Raji (cell line): ENCODE measurements around the gene PLXDC1.

Source experiments
- POLR2A ChIP-seq: IDR thresholded peaks from 2 replicates; pipeline ENCODE4 v1.6.1; 2011; ENCODE audit warnings: low read depth, low read length, control low read depth; ENCODE audit not compliant: insufficient read depth

Gene PLXDC1

DNA sequence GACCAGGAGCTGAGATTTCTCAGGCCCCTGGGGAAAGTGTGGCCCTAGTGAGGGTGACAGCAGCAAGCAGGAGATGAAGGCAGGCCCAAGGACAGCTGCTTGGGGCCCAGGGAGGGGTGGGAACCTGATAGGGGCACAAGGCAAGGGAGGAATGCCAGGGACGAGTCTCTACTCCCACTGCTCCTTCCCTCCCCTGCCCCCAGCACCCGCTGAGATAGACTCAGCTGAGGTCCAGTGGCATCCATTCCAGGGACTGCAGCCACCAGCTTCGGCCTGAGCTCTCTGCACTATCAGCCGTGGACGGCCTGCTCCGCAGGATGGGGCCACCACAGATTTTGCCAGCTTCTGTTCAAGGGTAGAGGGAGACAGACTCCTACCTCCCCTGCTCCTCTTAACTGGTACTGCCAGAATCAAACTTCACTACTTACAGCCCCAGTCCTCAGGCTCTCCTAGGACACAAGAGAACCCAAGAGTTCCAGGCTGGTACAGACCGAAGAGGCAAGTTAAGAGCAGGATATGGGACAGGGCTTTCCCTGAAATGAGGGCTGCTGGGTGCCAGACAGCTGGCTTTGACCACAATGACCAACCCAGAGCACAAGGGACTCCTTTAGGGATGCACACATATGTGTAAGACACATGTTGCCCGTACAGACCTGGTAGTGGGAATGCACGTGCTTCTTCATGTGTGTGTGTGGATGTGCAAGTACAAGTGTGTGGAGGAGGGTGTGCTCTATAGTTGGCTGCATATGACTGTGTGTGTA lies 40.5 kb upstream of the PLXDC1 start:
- no peak for TF ChIP-seq POLR2A

DNA sequence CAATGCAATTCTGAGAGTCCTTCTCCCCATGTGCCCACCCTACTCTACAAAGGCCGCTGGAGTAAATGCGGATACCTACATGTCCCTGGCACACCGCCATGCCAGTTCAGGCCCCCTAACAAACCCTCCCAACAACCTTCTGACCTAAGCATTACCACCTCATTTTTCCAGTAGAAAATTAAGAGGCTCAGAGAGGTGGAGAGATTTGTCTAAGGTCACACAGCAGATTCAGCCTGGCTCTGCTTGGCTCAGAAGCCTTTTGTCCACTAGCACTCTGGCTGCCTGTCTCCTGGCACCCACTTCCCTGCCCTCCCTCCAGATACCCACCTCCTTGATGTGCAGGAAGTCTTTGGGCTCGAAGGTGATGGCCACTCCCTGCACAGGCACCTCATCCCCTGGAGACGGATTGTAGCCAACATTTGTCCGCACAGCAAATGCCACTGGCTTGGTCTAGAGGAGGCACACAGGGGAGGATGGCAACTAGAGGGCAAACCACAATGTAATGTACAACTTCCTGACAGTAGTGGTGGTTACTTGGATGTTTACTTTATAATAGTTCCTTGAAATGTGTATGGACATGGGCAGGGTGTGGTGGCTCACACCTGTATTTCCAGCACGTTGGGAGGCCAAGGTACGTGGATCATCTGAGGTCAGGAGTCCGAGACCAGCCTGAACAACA lies 35.9 kb upstream of the PLXDC1 start:
- TF ChIP-seq POLR2A = no peak

DNA sequence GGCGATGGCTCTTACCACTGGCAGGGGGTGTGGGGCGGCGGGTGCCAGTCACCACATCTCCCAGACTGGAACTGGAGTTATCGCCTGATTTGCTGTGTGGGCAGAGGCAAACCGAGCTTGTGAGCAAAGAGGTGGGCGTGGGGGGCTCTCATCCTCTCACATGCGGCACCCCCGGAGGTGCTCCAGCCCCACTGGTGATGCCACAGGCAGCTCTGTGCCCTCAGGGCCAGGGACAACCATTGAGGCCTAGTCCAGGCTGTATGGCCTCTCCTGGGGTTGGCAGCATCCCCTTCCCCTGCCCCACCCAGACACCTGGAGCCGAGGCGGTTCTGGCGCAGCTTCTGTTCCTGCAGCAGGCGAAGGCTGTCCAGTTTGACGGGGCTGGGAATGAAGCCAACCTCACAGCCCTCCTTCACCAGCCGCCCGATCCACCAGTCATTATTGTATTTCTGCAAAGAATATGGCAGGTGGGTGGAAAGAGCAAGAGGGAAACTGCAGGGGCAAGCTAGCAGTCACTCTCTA lies 35.1 kb upstream of the PLXDC1 start:
- TF ChIP-seq POLR2A = no peak

DNA sequence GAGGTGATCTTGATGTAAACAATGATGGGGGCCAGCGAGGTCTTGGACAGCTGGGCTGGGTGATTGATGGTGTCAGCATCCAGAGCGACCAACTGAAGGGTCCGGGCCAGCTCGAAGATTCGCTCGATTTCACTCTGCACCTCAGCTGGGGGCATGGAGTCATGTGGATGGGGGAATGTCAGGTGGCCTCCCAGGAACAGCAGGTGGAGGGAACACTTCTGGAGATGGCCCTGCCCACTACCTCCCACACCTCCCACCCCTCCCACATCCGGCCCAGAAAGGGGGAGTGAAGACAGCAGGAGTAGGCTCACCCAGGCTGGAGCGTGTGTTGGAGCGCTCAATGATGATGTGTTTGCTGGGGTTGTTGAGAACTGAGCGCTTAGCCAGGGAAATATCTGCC lies 32.3 kb upstream of the PLXDC1 start:
- no peak for TF ChIP-seq POLR2A

DNA sequence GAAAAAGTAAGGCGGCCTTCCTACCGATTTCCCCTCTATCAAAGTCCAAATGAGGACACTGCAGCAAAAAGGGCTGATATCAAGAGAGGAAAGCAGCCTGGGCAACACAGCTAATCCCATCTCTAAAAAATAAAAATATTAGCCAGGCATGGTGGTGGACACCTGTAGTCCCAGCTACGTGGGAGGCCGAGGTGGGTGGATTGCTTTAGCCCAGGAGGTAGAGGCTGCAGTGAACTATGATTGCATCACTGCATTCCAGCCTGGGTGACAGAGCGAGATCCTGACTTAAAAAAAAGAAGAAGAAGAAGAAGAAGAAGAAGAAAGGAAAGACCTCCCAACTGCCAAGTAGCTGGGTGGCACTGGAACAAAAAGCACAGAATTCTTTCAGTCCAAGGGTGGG lies 31.6 kb upstream of the PLXDC1 start:
- TF ChIP-seq POLR2A = no peak

DNA sequence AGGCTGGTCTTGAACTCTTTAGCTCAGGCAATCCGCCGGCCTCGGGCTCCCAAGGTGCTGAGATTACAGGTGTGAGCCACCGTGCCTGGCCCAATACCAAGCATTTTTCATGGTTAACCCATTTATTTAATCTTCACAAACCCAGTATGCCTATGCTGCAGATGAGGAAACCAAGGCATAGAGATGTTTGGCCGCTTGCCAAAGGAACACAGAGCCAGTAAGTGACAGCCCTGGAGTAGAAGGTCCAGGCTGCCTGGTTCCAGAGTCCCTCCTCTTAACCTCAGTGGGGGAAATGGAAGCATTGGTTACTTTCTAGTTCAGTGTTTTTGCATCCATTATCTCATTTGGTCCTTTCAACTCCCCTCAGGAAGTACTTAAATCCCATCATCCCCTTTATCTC lies 29.9 kb upstream of the PLXDC1 start:
- no peak for TF ChIP-seq POLR2A

DNA sequence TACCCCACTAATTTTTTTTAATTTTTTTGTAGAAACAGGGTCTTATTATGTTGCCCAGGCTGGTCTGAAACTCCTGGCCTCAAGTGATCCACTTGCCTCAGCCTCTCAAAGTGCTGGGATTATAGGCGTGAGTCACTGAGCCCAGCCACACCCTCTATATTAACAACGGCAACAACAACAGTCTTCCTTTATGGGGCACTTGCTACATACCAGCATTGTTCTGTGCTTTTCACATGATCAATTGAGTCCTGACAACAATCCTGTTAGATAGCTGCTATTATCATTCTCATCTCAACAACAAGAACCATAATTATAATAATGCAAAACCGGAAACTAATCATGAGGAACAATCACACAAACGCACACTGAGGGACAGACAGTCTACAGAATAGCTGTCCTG lies 27.1 kb upstream of the PLXDC1 start:
- no peak for TF ChIP-seq POLR2A

DNA sequence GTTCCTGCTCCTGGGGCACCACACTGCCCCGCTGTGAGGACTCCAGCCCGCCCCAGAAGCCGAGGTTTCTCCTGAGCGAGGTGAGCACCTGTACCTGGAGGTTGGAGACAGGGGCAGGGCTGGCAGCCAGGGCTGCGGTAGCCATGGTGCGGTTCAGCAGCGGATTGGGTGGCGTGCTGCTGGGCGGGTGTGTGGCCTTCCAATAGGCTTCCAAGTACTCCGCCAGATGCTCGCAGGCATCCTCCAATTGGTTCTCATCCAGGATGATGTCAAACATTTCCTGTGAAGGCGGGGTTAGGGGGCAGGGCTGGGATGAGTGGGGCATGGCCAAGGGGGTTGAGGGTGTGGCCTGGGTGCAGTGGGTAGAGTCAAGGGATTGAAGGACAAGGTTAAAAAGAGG lies 25.8 kb upstream of the PLXDC1 start:
- TF ChIP-seq POLR2A = no peak

DNA sequence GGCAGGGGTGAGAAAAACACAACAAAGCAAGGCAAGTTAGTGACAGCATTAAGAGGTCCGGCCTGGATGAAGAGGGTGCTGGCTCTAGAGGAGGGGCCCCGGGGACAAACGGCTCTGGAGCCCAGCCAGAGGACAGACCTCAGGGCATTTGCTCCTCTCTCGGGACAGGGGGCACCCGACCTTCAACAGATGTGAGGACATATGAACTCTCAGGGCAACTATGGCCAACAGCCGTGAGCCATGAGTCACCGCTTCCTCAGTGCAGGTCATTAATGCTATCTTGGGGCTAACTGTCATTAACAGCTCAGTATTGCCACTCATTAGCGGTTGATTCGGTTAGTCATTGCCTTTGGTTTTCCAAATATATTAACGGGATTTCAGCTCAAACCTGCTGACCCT lies 24.3 kb upstream of the PLXDC1 start:
- no peak for TF ChIP-seq POLR2A

DNA sequence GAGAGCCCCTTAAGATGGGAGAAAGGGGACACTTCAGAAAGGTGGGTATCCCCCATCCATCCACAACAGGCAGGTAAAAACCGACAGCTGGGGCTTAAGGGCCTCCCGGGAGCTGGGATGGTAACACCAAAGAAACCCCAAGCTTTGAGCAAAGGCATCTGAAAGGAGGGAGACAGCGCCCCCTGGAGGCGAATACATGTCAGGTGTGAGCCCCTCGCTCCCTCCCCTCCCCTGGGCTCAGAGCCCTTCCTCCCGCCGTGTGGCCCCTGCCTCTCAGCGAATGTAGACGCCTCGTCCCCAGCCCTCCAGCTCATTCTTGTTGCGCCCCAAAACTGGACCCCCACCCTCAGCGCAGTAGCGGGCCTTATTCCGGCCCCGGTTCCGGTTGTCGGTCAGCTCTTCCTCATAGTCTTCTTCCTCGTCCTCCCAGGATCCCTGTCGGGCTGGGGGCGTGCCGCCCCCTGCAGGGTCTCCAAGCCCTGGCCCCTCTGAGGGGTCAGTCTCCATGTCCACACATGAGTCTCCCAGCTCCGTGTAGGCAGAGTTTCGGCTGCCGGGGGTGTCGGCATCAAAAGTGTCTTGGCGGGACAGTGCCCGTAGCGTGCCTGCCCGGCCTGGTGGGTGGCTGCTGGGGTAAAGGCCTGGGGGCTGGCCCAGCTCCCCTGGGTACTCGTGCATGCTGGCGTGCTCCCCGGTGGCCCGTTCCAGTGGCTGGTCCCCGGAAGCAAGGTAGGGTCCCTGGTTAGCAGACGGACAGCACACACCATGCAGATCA lies 23.7 kb upstream of the PLXDC1 start:
- TF ChIP-seq POLR2A = no peak

DNA sequence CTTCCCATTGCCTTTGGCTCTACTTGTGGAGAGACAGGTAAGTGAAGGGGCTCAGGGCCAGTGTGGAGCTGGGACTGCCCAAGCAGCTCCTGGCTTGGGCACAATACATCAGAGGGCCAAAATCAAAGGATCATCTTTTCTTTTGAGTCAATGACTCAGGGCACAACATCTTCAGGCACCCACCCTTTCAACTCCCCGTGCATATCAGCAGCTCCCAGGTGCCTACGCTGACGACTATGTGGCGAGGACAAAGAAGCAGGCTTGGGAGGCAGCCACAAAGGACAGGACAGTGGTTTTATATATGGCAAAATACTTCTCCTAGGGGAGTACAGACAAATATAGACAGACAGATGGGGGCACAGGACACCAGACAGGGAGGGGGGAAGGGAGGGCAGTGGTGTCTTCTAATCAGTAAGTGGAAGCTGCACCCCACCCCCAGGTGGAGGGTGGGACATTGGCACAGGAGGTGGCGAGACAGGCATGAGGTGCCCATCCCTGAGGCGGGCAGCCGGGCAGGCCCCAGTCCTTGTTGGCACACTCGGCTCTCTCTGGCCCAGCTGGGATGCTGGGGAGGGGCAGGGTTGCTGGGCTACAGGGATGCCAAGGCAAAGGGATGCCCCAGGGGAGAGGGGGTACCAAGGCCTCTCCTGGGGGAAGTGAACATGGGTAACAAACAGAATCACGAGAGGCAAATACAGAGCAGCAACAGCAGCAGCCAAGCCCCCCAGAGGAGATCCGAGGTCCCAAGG lies 22.3 kb upstream of the PLXDC1 start:
- no peak for TF ChIP-seq POLR2A

DNA sequence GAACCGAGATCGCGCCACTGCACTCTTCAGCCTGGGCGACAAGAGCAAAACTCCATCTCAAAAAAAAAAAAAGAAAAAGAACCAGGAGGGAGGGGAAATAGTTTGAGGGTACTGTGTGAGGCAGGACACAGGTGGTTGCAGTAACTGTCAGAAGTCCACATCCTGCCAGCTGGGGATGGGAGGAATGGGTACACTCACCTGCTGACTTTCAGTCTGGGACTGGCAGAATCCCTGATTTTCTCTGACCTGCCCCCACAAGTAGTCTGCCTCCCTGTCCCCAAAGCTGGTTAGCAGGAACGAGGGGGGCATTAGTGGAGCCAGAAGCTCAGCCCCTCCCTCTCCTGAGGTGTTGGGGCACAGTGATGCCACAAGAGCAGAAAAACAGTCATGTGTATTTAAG lies 21.6 kb upstream of the PLXDC1 start:
- TF ChIP-seq POLR2A = no peak

DNA sequence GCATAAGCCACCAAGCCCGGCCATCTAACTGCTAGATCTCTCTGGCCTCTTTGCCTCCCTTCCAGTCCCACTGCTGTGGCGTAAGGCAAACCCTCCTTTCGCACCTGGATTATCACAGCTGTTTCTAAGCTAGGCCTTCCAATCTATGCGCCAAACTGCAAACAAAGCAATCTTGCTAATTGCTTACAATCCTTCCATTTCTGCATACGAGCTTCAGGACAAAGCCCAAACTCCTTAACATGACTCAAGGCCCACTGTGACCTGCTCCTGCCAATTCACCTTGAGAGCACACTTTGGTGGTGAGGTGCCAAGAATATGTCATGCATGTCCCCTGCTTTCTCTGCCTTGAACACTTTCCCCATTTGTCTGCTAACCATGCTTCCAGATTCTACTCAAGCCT lies 20.5 kb upstream of the PLXDC1 start:
- TF ChIP-seq POLR2A = no peak

DNA sequence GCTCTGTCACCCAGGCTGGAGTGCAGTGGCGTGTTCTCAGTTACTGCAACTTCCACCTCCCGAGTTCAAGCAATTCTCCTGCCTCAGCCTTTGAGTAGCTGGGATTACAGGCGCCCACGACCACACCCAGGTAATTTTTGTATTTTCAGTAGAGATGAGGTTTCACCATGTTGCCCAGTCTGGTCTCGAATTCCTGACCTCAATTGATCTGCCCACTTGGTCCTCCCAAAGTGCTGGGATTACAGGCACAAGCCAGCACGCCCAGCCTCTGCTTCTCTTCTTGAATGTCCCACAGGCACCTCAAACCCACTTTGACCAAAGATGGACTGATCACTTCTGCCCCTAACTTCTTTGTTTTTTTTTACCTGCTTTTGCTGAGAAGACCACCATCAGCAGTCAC lies 19.1 kb upstream of the PLXDC1 start:
- TF ChIP-seq POLR2A = no peak

DNA sequence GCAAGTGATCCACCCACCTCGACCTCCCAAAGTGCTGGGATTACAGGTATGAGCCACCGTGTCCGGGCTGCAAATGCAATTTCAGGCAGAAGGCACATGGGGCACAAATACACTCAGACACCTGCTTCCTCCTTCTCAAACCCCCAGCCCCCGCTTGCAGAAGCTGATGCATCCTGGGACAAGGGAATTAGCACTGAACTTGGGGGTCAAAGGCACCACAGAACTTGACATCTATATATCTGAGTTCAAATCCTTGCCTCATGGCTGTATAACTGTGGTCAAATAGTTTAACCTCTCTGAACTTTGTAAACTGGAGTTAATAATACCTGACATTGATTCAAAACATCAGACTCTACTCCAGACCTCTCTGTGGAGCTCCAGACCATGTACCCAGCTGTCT lies 18.7 kb upstream of the PLXDC1 start:
- no peak for TF ChIP-seq POLR2A
